ENCODE results near the gene ACSF3. TPM values are rescaled to one million over a fixed set of nuclear protein-coding genes. Genes with fewer than 3 reads are reported as not detected.
"Not testable (repeated sequence)": the region's sequence is repeated elsewhere in the genome, so short reads cannot be mapped to it uniquely, and the experiment has no call there.

Gene ACSF3
- total and polyA plus RNA-seq, 5 experiments from 2014 or later, result 21.3 to 64.4 (median 44.7) TPM

DNA sequence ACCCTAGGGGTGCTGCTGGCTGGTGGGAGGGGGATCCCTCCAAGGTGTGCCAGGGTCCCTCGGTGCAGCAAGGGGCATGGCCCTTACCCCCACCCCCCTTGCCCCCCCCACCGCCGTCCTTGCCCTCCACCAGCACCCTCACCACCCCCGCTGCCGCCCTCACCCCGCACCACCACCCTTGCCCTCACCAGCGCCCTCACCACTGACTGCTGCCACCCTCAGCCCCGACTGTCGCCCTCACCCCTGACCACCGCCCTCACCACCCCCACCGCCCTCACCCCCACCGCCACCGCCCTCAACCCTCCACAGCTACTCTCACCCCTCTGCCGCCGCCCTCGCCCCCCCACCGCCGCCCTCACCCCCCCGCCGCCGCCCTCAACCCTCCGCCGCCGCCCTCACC lies 23.1 kb upstream of the ACSF3 start:
- H3K4me3 Mint-ChIP-seq, result no peak overlapping the region
- H3K27me3 Mint-ChIP-seq, result peaks cover 0 to 2% (median 0%) of the 10 kb centered on the region in 5 donors
- POLR2A ChIA-PET, result no interaction called here
- no peaks in the 10 kb centered on the region for H3K36me3 Mint-ChIP-seq
- H3K9me3 Mint-ChIP-seq, result no peaks in the 10 kb centered on the region
- no peaks in the 10 kb centered on the region for H3K4me1 Mint-ChIP-seq
- no peak overlapping the region for H3K27ac Mint-ChIP-seq
- ATAC-seq, result no peak
- DNase-seq, result no peak

- H3K4me3 Mint-ChIP-seq, result no peak overlapping the region
- H3K27me3 Mint-ChIP-seq, result no peaks in the 10 kb centered on the region
- no peak overlapping the region for H3K27ac Mint-ChIP-seq
- DNase-seq (no peak), ATAC-seq (no peak)
- H3K36me3 Mint-ChIP-seq, result no peaks in the 10 kb centered on the region
- no peaks in the 10 kb centered on the region for H3K9me3 Mint-ChIP-seq
- POLR2A ChIA-PET, result no interaction called here
- no peaks in the 10 kb centered on the region for H3K4me1 Mint-ChIP-seq
Observed at GRCh38 chr16:89071686-89072547, 21.7 kb upstream of the ACSF3 start.

- POLR2A ChIA-PET, result no interaction called here
- no peak overlapping the region for H3K27ac Mint-ChIP-seq
- ATAC-seq, result no peak
Observed at GRCh38 chr16:89072548-89073130, 21.0 kb upstream of the ACSF3 start.

GRCh38 chr16:89073346-89074071 lies 20.1 kb upstream of the ACSF3 start:
- ATAC-seq (no peak), DNase-seq (no peak)
- Mint-ChIP-seq H3K27me3 (no peaks in the 10 kb centered on the region), H3K36me3 (no peaks in the 10 kb centered on the region), H3K4me1 (no peaks in the 10 kb centered on the region), H3K9me3 (no peaks in the 10 kb centered on the region), H3K4me3 (no peak overlapping the region), H3K27ac (peak overlapping the region in 4 of 10 donors; percentile 12 to 64 (median 28))
- POLR2A ChIA-PET, result no interaction called here

More at GRCh38 chr16:89072548-89073130, 21.0 kb upstream of the ACSF3 start:
- Mint-ChIP-seq H3K27me3 (no peaks in the 10 kb centered on the region), H3K36me3 (no peaks in the 10 kb centered on the region), H3K4me3 (no peak overlapping the region), H3K4me1 (no peaks in the 10 kb centered on the region), H3K9me3 (no peaks in the 10 kb centered on the region)
- DNase-seq, result no peak

GRCh38 chr16:89074072-89074674 lies 19.5 kb upstream of the ACSF3 start:
- ATAC-seq, H3K27me3 Mint-ChIP-seq, H3K9me3 Mint-ChIP-seq, DNase-seq, POLR2A ChIA-PET, H3K4me1 Mint-ChIP-seq, H3K36me3 Mint-ChIP-seq, H3K4me3 Mint-ChIP-seq: not testable (repeated sequence)
- H3K27ac Mint-ChIP-seq, result peak overlapping the region in 1 of 10 donors; percentile 53

GRCh38 chr16:89074803-89075688 lies 18.6 kb upstream of the ACSF3 start:
- DNase-seq, result no peak
- H3K36me3 Mint-ChIP-seq, result no peaks in the 10 kb centered on the region
- no peak overlapping the region for H3K4me3 Mint-ChIP-seq
- no peaks in the 10 kb centered on the region for H3K9me3 Mint-ChIP-seq
- no peak for ATAC-seq
- no peaks in the 10 kb centered on the region for H3K27me3 Mint-ChIP-seq
- POLR2A ChIA-PET, result no interaction called here
- H3K27ac Mint-ChIP-seq, result peak overlapping the region in 2 of 10 donors; percentile 49 to 78
- H3K4me1 Mint-ChIP-seq, result no peaks in the 10 kb centered on the region

DNA sequence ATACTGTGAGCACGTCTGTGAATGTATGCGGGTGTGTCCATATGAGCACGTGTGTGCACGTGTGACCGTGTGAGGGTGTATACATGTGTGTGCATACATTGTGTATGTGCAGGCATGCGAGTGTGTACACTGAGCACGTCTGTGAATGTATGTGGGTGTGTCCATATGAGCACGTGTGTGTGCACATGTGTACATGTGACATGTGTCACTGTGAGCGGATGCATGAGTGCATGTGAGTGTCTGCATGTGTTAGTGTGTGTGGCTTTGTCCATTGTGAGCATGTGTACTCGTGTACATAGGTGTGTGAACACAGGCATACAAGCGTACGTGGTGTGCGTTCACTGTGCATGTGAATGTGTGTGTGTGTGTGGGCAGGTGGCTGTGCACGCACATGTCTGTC lies 17.5 kb upstream of the ACSF3 start:
- no peak for DNase-seq
- POLR2A ChIA-PET, result no interaction called here
- no peaks in the 10 kb centered on the region for H3K9me3 Mint-ChIP-seq
- peak overlapping the region in 4 of 10 donors; percentile 40 to 78 (median 55) for H3K27ac Mint-ChIP-seq
- no peak overlapping the region for H3K4me3 Mint-ChIP-seq
- H3K27me3 Mint-ChIP-seq, result no peaks in the 10 kb centered on the region
- no peak for ATAC-seq
- no peaks in the 10 kb centered on the region for H3K36me3 Mint-ChIP-seq
- H3K4me1 Mint-ChIP-seq, result no peaks in the 10 kb centered on the region

GRCh38 chr16:89077076-89077475 lies 16.6 kb upstream of the ACSF3 start:
- no peaks in the 10 kb centered on the region for H3K4me1 Mint-ChIP-seq
- no peaks in the 10 kb centered on the region for H3K27me3 Mint-ChIP-seq
- no peak overlapping the region for H3K4me3 Mint-ChIP-seq
- H3K27ac Mint-ChIP-seq, result no peak overlapping the region
- ATAC-seq, result no peak
- POLR2A ChIA-PET, result no interaction called here
- no peaks in the 10 kb centered on the region for H3K36me3 Mint-ChIP-seq
- no peak for DNase-seq
- no peaks in the 10 kb centered on the region for H3K9me3 Mint-ChIP-seq

- H3K27me3 Mint-ChIP-seq, result no peaks in the 10 kb centered on the region
- no peaks in the 10 kb centered on the region for H3K36me3 Mint-ChIP-seq
- H3K4me3 Mint-ChIP-seq, result no peak overlapping the region
- ATAC-seq (no peak), DNase-seq (no peak)
- H3K9me3 Mint-ChIP-seq, result no peaks in the 10 kb centered on the region
- POLR2A ChIA-PET, result interaction anchor here (0.6 kb wide), 1 partner anchor 64 kb away, joined by 3 read pairs; no protein-coding TSS in a partner anchor
- no peak overlapping the region for H3K27ac Mint-ChIP-seq
- H3K4me1 Mint-ChIP-seq, result peaks cover 0 to 2% (median 0%) of the 10 kb centered on the region in 4 donors
Observed at GRCh38 chr16:89078172-89078571, 15.5 kb upstream of the ACSF3 start.

- POLR2A ChIA-PET, result no interaction called here
- no peak for ATAC-seq
- no peak overlapping the region for H3K4me3 Mint-ChIP-seq
- DNase-seq, result no peak
- H3K27ac Mint-ChIP-seq, result no peak overlapping the region
- peaks cover 0 to 4% (median 1%) of the 10 kb centered on the region in 4 donors for H3K4me1 Mint-ChIP-seq
- H3K36me3 Mint-ChIP-seq, result no peaks in the 10 kb centered on the region
- H3K27me3 Mint-ChIP-seq, result no peaks in the 10 kb centered on the region
- H3K9me3 Mint-ChIP-seq, result no peaks in the 10 kb centered on the region
Observed at GRCh38 chr16:89079434-89079980, 14.1 kb upstream of the ACSF3 start.

DNA sequence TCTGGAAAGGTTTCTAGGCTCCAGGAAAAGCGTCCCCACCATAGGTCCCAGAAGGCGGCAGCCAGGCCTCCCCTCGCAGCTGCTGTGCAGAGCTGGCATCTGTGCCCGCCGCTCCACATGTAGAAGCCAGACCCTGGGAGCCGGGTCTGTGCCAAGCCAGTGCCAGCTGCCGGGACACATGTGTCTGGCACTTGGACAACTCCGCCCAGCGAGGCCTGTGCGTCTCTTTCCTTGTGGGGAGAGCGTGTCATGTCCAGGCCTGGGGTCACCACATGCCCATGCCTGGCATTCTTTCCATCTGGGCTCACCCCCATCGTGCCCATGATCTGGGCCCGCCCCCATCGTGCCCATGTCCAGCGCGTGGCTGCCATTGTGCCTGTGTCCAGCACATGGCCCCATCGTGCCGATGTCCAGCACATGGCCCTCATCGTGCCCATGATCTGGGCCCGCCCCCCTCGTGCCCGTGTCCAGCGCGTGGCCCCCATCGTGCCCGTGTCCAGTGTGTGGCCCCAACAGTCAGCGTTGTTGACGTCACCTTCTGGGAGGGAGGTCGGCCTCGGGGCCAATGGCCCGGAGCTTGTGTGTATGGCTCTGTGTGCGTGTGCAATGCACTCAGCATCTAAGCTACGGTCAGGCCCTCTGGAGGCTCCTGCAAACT lies 13.3 kb upstream of the ACSF3 start:
- Mint-ChIP-seq H3K4me3 (no peak overlapping the region), H3K27me3 (no peaks in the 10 kb centered on the region), H3K9me3 (no peaks in the 10 kb centered on the region), H3K36me3 (no peaks in the 10 kb centered on the region), H3K27ac (no peak overlapping the region), H3K4me1 (peaks cover 0 to 6% (median 3%) of the 10 kb centered on the region in 4 donors)
- ATAC-seq (no peak), DNase-seq (no peak)
- POLR2A ChIA-PET, result no interaction called here
